Muscle of arm (tissue), 12 donors: Measurements from ENCODE around the gene SH2D3C. TPM values are rescaled to one million over a fixed set of nuclear protein-coding genes. Genes with fewer than 3 reads are reported as not detected.
"Not testable (repeated sequence)": the region's sequence is repeated elsewhere in the genome, so short reads cannot be mapped to it uniquely, and the experiment has no call there.

ENCODE experiments used
- DNase-seq: peaks from one replicate; pipeline ENCODE4 v3.0.0-alpha.2; 2013
- polyA plus RNA-seq, 12 donors: library from polyadenylated mRNA; unstranded; fragments of 120-200 nt; gene quantifications; one replicate each; pipeline ENCODE4 v1.2.1, GENCODE V29; 2013; ENCODE audit not compliant: insufficient read length in 12 of 12

The SH2D3C gene
- polyA plus RNA-seq, 12 donors: 13.5 to 40.7 (median 17.1) TPM; not detected in 1

DNA sequence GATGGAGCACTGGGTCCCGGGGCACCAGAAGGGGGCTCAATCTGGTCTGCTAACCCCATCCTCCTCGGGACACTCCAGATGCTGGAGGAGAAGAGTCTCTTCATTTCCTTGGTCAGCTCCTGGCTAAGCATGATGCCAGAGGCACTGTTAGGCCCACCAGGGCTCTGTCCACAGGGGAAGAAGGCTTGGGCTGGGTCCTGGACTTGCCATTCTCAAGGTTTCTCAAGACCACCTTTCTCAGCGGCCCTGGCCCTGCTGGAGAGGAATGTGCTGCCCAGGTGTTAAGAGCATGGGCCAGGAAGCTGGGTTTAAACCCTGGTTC is 7.9 kb downstream of the SH2D3C start:
- no peak for DNase-seq

DNA sequence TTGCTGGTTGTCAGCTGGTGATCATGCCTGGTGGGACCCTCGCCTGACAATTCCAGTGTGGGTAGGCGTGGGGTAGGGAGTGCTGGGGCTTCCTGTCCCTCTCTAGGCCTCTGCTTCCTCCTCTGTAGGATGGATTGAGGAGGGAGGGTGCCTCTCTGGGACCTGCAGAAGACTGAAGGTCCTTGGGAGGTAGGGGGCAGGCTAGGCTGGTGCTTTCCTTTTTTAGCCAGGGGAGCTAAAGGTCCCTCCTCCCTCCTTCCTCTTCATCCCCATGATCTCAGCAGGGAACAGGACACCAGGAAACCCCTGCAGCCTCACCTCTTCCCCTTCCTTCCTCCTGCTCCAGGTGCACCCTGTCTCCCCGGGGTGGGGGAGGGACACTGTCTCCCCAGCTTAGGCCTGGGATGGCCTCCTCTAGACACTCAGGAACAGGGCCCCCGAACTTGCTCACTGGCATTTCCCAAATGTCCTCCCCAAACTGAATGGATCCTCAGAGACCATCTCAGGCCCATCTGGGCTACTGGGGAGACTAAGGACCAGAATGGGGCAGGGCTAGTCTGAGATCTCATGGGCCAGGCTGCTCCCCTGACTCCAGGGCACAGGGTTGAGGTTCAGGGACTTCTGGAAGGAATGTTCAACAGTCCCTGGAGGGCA is 8.4 kb downstream of the SH2D3C start:
- DNase-seq: no peak

DNA sequence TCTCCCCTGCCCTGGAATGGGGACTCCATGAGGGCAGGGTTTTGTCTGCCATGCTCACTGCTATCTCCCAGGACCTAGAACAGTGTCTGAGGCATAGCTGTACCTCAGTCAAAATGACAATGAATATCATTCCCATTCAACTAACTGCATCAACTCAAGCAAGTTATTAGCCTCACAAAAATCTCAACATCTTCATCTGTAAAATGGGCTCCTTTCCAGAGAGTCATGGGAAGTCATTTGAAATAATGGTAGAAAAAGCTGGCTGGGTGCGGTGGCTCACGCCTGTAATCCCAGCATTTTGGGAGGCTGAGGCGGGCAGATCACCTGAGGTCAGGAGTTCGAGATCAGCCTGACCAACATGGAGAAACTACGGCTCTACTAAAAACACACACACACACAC is 9.4 kb downstream of the SH2D3C start:
- DNase-seq: no peak

DNA sequence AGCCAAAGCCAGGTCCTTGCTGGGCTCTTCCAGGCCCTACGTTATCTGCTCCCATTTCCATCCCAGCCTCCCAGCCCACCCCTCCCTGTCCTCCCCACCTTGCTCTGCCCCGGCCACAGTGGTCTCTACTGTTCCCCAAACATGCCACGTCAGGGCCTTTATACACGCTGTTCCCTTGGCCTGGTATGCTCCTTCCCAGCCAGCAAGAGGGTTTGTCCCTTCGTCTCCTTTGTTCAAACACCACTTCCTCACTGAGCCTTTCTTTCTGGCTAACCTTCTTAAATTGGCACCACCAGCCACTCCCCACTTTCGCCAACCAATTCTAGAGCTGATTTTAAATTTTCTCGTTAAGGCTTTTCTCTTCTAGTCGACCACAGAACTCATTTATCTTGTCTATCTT is 9.8 kb downstream of the SH2D3C start:
- DNase-seq: no peak

DNA sequence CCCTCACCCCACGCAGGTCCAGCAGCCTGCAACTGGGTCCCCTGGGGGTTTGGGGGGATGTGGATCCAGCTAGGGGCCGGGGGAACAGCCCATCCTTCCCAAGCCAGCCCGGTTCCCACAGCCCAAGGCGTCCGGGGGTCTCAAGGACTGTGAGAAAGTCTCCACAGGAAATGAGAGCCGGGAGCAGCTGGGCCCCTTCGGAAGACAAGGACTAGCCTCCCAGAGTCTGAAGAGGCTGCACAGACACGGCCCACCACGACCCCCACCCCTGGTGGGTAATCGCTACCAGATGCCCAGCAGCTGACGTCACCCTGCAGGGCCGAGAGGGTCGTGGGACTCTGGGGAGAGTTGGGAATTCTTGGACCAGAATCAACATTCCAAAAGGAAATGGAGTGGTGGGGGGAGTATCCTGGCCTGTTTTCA is 10.5 kb downstream of the SH2D3C start:
- DNase-seq: no peak

DNA sequence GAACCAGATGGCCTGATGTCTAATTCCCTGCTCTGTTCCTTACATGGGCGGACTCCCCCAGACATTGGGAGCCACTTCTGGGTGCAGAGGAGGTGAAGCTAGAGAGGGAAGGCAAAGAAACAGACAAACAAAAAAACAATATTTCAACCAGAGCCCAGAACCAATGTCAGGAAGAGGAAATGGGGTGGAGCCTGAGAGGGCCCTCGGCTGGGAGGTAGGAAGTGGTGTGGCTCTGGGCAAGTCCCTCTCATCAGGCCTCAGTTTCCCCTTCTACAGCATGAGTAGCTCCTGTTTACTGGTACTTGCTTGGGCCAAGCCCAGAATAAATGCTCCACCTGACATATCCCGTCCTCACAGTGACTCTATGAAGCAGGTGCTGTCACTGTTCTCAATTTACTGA is 11.1 kb downstream of the SH2D3C start:
- no peak for DNase-seq

DNA sequence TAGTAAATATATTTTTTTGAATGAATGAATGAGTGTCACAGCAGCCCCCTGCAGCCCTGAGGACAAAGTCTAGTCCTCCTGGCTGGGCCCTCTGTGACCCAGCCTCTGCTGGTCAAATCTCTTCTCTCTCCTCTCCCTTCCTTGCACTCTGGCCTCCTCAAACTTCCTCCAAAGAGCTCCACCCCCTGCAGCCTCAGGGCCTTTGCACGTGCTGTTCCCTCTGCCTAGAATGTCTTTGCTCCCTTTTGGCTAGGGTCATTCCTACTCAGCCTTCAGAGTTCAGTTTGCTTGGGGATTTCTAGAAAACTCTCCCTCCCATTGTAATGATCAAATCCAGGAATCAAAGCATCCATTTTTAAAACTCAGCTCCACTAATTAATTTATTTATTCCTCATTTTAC is 13.0 kb downstream of the SH2D3C start:
- DNase-seq: no peak

DNA sequence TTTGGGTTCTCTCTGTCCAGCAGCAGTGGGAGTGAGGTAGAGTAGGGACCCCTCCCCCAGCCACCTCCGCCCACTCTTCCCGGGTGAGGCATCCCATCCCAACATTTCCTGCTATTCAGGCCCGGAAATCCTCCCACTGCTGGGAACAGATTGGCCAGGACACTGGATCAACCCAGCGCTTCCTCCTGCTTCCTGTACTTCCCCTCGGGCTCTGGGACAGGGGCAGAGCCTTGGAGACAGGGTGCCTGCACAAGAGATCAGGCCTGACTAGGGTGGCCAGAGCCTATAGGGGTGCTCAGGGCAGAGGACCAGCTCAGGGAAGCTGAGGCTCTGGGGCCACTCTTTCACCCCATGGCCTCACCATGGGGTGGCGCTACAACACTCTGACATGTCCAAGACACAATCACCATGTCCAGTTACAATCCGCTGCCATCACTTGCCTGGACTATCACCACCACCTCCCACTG is 14.5 kb downstream of the SH2D3C start:
- DNase-seq: no peak

DNA sequence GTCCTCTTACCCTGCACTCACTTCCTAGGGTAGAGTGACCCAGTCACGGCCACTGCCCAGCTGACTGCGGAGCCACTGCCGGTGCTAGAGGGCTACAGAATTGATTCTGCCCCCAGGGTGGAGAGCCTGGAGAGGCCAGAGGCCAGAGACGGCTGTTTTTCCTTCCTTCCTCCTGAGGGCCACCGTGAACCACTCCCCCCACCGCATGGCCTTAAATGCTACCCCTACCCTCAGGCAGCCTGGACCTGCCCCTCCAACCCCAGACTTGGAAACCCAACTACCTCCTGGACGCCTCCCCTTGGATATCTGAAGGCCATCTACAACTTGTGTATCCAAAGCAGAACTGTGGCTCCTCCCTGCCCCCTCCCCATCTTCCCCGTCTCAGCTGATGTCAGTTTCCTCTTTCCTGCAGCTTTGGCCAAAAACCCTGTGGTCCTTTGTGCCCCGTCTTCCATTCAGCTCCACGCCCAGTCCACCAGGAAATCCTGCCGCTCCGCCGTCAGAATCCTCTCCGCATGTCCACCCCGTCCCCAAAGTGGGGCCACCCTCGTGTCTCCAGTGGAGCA is 16.3 kb downstream of the SH2D3C start:
- no peak for DNase-seq

DNA sequence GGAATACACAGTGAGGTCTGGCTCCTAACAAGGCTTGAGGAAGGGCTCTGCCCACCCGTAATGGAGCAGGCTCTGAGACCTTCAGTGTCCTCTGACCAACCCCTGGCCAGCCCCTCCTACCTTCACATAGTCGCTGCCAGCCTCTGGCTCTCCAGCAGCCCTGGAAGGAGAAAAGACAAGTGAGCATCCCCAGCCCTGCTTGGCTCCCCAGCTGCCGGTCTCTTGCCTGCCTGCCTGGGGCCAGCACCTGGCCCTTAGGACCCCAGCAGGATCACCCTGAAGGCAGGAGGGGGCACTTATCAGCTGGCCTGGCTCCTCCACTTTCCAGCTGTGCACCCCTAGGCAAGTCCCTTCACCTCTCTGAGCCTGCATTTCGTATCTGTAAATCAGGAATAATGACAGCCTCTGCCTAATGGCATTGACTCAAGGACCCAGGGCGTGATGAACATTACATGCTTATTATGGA is 16.9 kb downstream of the SH2D3C start:
- no peak for DNase-seq

DNA sequence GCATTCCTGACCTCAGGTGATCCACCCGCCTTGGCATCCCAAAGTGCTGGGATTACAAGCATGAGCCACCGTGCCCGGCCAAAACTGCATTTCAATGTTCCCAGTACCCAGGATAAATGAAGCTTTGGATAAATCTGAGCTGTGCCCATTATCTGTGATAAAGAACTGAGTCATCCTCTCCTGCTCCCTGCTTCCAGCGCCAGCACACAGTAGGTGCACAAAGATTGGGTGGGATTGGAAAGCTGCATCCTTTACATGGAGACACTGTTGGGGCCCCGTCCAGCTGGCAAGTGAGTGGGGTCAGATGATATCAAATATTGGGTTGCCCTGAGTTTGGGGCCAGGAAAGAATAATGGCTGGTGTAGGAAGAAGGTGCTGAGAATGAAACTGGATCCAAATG is 17.4 kb downstream of the SH2D3C start:
- DNase-seq: no peak

DNA sequence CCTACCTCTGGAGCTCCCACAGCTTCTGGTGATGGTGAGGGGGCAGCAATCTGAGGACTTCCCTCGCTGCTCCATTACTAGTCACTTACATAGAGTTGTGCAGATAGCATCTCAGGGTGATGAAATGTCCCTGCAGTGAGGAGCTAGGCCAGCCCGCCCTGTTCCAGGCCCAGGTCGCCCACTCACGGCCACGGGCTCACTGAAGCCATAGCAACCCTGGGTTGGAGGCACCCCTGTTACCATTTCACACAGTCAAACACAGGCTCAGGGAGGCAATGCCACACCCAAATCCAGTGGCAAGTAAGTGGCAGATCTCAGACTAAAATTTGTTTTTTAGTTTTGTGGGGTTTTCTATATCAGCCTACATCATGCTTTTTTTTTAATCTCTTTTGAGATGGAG is 19.6 kb downstream of the SH2D3C start:
- DNase-seq: no peak

DNA sequence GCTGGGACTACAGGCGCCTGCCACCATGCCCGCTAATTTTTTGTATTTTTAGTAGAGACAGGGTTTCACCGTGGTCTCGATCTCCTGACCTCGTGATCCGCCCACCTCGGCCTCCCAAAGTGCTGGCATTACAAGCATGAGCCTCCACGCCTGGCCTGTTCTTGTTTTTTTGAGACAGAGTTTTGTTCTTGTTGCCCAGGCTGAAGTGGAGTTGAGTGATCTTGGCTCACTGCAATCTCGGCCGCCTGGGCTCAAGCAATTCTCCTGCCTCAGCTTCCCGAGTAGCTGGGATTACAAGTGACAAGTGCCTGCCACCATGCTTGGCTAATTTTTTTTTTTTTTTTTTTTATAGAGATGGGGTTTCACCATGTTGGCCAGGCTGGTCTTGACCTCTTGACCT is 21.7 kb downstream of the SH2D3C start:
- not testable (repeated sequence) for DNase-seq

DNA sequence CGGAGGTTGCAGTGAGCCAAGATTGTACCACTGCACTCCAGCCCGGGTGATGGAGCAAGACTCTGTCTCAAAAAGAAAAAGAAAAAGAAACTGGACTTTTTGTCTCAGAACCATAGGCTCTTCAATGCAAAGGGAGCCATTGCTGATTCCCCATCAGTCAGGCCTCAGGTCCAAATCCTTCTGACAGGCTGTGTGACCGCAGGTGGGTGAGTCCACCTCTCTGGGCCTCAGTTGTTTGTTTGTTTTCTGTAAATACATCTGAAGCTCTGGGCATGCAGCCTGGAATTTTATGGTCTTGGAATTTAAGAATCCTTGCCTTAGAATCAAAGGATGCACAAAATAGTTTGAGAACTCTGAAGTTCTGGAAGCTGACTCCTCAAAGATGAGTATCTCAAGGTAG is 22.2 kb downstream of the SH2D3C start:
- no peak for DNase-seq

DNA sequence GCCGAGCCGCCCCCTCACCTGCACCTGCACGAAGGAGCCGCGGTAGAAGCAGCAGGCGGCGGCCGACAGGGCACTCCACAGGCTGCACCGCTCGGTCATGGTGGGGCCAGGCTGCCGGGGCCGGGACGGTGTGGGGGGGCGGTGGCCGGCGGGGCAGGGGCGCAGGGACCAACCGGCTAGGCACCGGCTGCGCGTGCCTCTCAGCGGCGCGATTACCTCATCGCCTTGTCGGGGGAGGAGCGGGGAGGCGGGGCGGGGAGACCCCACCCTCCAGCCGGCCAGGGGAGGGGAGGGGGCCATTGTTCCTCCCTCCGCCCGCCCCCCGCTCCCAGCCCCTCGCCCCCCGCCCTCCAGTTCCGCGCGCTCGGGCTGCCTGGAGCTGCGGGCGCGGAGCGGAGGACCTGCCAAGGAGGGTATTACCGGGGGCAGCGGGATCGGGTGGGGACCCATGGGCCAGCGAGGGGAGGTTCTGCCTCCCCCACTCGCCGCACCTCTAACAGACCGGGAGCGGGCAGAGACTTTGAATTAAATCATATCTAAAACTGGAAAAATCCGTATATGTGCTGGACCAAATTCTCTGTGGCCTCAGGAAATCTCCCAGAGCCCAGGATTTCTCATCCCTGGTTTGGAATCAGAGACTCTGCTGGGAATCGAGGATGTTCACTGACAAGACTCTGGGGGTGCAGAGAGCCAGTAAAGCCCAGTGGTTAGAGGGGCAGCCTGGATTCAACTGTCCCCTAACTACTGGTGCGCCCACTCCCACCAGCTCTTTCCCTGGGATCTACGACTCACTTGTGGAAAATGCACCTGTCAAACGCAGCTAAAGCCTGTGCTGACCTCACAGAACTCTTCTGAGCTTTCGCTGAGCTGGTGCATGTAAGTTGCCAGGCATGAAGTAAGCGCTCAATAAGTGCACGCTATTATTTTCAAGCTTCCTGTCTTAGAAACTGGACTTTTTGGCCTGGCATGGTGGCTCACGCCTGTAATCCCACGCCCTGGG is 23.1 kb downstream of the SH2D3C start:
- DNase-seq: no peak

DNA sequence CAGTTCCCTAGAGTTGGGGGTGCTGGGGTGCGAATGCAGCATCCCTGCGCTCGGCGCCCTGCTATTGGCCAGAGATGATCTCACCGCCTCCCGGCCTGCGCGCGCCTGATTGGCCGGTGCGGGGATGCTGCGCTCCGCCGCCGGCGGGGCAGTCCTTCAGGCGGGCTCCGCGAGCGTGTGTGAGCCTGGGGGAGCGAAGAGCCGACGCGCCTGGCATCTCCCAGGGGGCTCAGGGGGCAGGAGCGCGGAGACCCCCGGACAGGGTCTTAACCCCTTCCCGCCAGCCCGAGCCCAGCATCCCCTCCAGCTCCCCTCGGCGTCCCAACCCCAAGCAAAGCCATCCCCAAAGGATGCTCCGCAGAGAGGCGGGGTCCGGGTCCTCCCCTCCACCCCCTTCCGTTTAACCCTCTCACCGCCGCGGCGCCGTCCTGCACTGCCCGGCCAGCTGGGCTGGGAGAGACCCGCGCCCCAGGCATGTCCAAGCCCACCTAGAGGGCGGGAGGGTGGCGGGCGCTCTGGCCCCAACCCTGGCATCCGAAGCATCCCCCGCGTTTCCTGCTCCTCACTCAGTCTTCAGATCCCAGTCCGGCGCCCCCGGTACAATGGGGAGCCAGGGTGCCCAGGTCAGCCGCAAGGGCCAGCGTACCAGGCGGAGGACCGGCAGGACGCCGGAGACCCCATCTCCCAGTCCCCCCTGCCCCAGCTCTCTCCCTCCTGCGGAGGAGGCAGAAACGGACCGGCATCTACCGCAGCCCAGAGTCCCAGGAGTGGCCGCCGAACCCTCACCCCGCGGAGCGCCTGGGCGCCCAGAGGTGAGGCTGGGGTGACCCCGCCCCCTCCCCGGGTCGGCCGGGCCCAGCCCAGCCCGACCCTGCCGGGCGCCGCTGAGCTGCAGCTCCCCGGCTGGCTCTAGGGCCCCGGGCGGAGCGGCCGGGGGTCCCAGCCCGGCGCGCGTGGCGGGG is 24.1 kb downstream of the SH2D3C start:
- DNase-seq: no peak

DNA sequence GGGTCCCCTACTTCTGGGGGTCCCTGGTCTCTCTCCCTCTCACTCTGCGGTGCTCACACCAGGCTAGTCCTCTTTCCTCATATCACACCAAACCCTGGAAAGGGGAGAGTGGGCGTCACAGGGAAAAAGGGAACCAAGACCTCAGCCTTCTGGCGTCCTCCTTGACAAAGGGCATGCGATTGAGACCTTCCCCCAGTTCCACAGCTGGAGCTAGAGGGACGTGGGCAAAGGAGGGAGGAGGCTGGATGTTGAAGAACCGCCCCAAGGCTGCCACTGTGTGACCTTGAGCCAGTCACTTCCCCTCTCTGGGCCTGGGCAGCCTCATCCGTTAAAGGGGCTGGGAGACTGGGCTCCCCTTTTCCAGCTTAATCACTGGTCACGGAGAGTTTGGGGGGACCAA is 24.8 kb downstream of the SH2D3C start:
- no peak for DNase-seq

DNA sequence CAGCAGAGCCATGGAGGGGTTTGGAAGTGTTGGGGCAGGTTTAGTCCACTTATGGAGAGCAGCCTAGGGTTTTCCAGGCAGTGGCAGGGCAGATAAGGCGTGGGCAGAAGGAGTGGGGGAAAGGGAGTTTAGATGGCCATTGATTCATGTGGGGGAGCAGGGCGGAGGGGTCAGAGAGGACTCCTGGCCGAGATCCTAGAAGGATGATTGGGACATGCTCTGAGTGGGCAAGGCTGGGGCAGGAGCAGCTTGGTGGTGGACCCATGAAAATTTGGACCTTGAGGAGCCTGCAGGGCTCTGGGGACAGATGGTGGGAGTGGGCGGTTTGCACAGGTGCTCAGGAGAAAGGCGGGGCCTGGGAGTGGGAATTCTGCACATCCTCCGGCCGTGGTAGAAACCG is 25.3 kb downstream of the SH2D3C start:
- DNase-seq: no peak

DNA sequence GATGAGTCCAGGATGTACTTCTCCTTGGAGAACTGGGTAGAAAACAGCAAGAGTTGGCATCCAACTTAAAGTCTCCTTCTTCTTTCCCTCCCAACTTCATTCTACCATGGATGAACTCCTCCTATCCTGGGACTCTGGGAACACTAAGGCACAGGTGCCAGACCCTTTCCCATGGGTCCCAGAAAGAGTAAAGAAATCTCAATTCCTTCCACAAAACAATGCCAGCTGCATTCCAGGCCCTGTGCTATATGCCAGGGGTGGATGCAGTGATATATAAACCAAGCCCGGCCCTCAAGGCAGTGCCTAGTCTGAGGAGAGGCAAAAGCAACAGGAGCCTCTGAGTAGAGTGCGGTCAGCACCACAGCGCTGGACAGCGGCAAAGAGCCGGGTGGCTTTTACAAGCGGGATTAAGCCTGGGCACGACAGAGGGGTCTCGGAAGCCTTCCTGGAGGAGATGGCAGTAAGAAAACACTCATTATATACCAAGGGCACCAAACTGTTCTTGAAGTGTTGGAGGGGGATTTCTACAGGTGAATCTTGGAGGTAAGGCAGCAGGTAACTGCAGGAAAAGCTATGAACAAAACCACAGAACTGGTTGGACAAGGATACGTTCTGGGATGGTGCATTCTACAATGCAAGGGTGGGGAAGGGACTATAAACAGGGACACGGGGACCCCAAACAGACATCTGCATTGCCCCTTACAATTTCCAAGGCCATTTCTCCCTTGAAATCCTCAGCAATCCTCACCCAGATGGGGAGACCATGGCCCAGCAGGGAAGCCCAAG is 27.0 kb downstream of the SH2D3C start:
- DNase-seq: no peak

DNA sequence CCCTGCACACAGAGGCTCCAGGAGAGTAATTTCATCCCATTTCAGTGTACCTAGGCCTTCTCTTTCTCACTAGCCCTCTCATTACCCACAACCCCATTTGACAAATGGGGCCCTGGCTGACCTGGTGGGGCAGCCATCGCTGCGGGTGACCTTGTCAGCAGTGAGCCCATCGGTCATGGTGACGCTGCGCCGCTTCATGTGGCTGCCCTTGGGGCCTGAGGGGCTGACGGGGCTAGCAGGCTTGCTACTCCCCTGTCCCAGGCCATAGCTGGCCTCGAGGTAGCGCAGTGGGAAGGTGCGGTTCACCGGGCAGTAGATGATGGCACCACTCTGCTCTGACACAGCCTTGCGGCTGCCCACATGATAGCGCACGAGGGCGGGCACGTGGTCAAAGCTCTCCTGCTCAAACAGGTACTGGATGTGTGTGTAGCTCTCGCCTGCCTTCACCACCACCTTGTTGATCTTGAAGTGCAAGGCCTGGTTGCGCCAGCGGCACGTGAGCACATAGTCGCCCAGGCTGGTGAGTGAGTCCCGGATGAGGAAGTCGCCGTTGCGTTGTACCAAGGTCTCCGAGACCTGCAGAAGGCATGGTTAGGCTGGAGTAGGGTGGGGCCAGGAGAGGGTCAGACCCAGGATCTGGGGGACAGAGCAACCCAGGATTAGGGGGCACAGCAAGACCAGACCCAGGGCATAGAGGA is 29.2 kb downstream of the SH2D3C start:
- DNase-seq: no peak
